Esophagus squamous epithelium (tissue), 5 donors: ENCODE measurements around the gene BTAF1. TPM values are rescaled to one million over a fixed set of nuclear protein-coding genes. Genes with fewer than 3 reads are reported as not detected.

Source experiments
- DNase-seq: peaks from one replicate; lab custom pipeline; 2025; lab: John Stamatoyannopoulos, UW
- H3K27ac ChIP-seq, 4 donors: fragments of 200-600 bp; sonication (generic); one replicate each; pipeline ENCODE4 v1.5.1; 2016 to 2019; ENCODE audit warnings: mild to moderate bottlenecking in 1 of 4
- H3K27me3 ChIP-seq, 4 donors: fragments of 200-600 bp; sonication (generic); 1 replicate in 3 of 4; 2 replicates in 1 of 4; pipeline versions ENCODE4 v1.5.1 to v1.6.0; 2017 to 2021; ENCODE audit warnings: antibody characterized with exemption in 1 of 4
- H3K36me3 ChIP-seq, 3 donors: fragments of 200-600 bp; sonication (generic); one replicate each; pipeline ENCODE4 v1.5.1; 2016 to 2019
- H3K4me1 ChIP-seq, 3 donors: fragments of 200-600 bp; sonication (generic); one replicate each; pipeline ENCODE4 v1.5.1; 2017 to 2019
- H3K4me3 ChIP-seq, 4 donors: fragments of 200-600 bp; sonication (generic); 1 replicate in 3 of 4; 2 replicates in 1 of 4; pipeline ENCODE4 v1.5.1; 2016 to 2019; ENCODE audit warnings: mild to moderate bottlenecking in 2 of 4, moderate library complexity in 1 of 4
- H3K9me3 ChIP-seq, 3 donors: fragments of 200-600 bp; sonication (generic); one replicate each; pipeline ENCODE4 v1.5.1; 2016 to 2019
- CTCF ChIP-seq, 6 experiments: fragments of 450-650 bp in 4 of 6; fragments of 200-600 bp in 2 of 6; sonication (generic) in 2 of 6; IDR thresholded peaks; one replicate each; pipeline ENCODE4 v1.5.1; 2016 to 2019; ENCODE audit warnings: antibody characterized with exemption in 6 of 6, mild to moderate bottlenecking in 4 of 6, moderate library complexity in 4 of 6
- POLR2A ChIP-seq, 4 donors: fragments of 450-650 bp; IDR thresholded peaks; one replicate each; pipeline ENCODE4 v1.6.1; 2017; ENCODE audit warnings: antibody characterized with exemption in 4 of 4, mild to moderate bottlenecking in 4 of 4, moderate library complexity in 3 of 4
- WGBS, 2 donors: methylation state at CpG; one replicate each; pipeline ENCODE4 v1.1.5; 2018; 5-methylcytosine and 5-hydroxymethylcytosine counted together
- intact Hi-C: fragments of 100-400 bp; cut with DNase I; formaldehyde crosslinking; loops from one replicate; pipeline ENCODE4 v1.15.0; 2022
- total RNA-seq, 4 donors: library from RNA; depleted of rRNA; stranded (reverse); fragments of >200 nt; gene quantifications; one replicate each; pipeline ENCODE4 v1.1.0, GENCODE V29; 2016
- donor health status: DM: yes; HTN: yes; CAD: no.

The BTAF1 gene
- total RNA-seq, 4 donors from 2014 or later = 19.0 to 52.8 (median 28.0) TPM

GRCh38 chr10:91880310-91880709 is 43.3 kb upstream of the BTAF1 start:
- WGBS, 2 donors = 21 to 32% methylated on average over 3 of the region's 3 CpGs
- TF ChIP-seq POLR2A (IDR thresholded peaks at IDR 0.05) (no peak), CTCF (IDR thresholded peaks at IDR 0.05) (peak in 2 of 6 experiments; percentile 29 to 50)
- peak overlapping the region in 2 of 4 donors; percentile 58 to 63 for H3K27ac ChIP-seq

GRCh38 chr10:91883549-91884444 is 39.8 kb upstream of the BTAF1 start:
- peak overlapping the region in 2 of 4 donors; percentile 16 to 44 for H3K4me3 ChIP-seq
- peaks cover 15 to 58% (median 39%) of the 10 kb centered on the region in 3 donors for H3K4me1 ChIP-seq
- no peaks in the 10 kb centered on the region for H3K9me3 ChIP-seq
- peak overlapping the region; percentile 64 to 73 (median 68) for H3K27ac ChIP-seq
- peaks cover 0 to 4% (median 0%) of the 10 kb centered on the region in 4 donors for H3K27me3 ChIP-seq
- H3K36me3 ChIP-seq = no peaks in the 10 kb centered on the region
- TF ChIP-seq POLR2A (IDR thresholded peaks at IDR 0.05) (no peak), CTCF (IDR thresholded peaks at IDR 0.05) (no peak)
- intact Hi-C loops = no loop called here
- WGBS, 2 donors = 28% methylated on average over 20 of the region's 20 CpGs
- DNase-seq = no peak

More at GRCh38 chr10:91880310-91880709, 43.3 kb upstream of the BTAF1 start:
- DNase-seq = no peak
- Histone ChIP-seq H3K27me3 (no peaks in the 10 kb centered on the region), H3K9me3 (no peaks in the 10 kb centered on the region), H3K4me1 (peaks cover 12 to 42% (median 27%) of the 10 kb centered on the region in 3 donors), H3K36me3 (no peaks in the 10 kb centered on the region), H3K4me3 (no peak overlapping the region)
- intact Hi-C loops = no loop called here

GRCh38 chr10:91884536-91884935 is 39.0 kb upstream of the BTAF1 start:
- peaks cover 0 to 9% (median 0%) of the 10 kb centered on the region in 4 donors for H3K27me3 ChIP-seq
- no peak for DNase-seq

GRCh38 chr10:91885362-91886079 is 38.0 kb upstream of the BTAF1 start:
- no peak overlapping the region for H3K4me3 ChIP-seq
- WGBS, 2 donors = 96 to 98% methylated on average over 9 of the region's 9 CpGs
- intact Hi-C loops = no loop called here
- no peak overlapping the region for H3K27ac ChIP-seq
- no peaks in the 10 kb centered on the region for H3K9me3 ChIP-seq
- H3K4me1 ChIP-seq = peaks cover 15 to 46% (median 32%) of the 10 kb centered on the region in 3 donors
- H3K27me3 ChIP-seq = peaks cover 0 to 9% (median 0%) of the 10 kb centered on the region in 4 donors
- no peaks in the 10 kb centered on the region for H3K36me3 ChIP-seq
- TF ChIP-seq CTCF (IDR thresholded peaks at IDR 0.05) (no peak), POLR2A (IDR thresholded peaks at IDR 0.05) (no peak)
- DNase-seq = no peak

More at GRCh38 chr10:91884536-91884935, 39.0 kb upstream of the BTAF1 start:
- H3K4me1 ChIP-seq = peaks cover 15 to 55% (median 39%) of the 10 kb centered on the region in 3 donors
- TF ChIP-seq POLR2A (IDR thresholded peaks at IDR 0.05) = no peak
- no peak for TF ChIP-seq CTCF (IDR thresholded peaks at IDR 0.05)
- peak overlapping the region in 3 of 4 donors; percentile 65 to 73 (median 72) for H3K27ac ChIP-seq
- H3K9me3 ChIP-seq = no peaks in the 10 kb centered on the region
- 57 to 70% methylated on average over 1 of the region's 1 CpG for WGBS, 2 donors
- no peak overlapping the region for H3K4me3 ChIP-seq
- intact Hi-C loops = no loop called here
- H3K36me3 ChIP-seq = no peaks in the 10 kb centered on the region
